KOPT-K1 (cell line): ENCODE results near the gene MEGF6.

Source experiments
- H3K27ac ChIP-seq: fragments of 200-600 bp; sonication (generic); 2 replicates; pipeline ENCODE4 v1.5.1; 2016; ENCODE audit warnings: antibody characterized with exemption, mild to moderate bottlenecking, low read depth, low read length; ENCODE audit not compliant: poor library complexity, severe bottlenecking
- H3K36me3 ChIP-seq: fragments of 200-600 bp; sonication (generic); 2 replicates; pipeline ENCODE4 v1.5.1; 2017; ENCODE audit warnings: antibody characterized with exemption, mild to moderate bottlenecking, low read length, moderate library complexity; ENCODE audit not compliant: insufficient read depth
- H3K9me3 ChIP-seq: fragments of 200-600 bp; sonication (generic); 2 replicates; pipeline ENCODE4 v1.5.1; 2017; ENCODE audit warnings: antibody characterized with exemption, low read length, mild to moderate bottlenecking; ENCODE audit not compliant: insufficient read depth, poor library complexity, severe bottlenecking

The MEGF6 gene

DNA sequence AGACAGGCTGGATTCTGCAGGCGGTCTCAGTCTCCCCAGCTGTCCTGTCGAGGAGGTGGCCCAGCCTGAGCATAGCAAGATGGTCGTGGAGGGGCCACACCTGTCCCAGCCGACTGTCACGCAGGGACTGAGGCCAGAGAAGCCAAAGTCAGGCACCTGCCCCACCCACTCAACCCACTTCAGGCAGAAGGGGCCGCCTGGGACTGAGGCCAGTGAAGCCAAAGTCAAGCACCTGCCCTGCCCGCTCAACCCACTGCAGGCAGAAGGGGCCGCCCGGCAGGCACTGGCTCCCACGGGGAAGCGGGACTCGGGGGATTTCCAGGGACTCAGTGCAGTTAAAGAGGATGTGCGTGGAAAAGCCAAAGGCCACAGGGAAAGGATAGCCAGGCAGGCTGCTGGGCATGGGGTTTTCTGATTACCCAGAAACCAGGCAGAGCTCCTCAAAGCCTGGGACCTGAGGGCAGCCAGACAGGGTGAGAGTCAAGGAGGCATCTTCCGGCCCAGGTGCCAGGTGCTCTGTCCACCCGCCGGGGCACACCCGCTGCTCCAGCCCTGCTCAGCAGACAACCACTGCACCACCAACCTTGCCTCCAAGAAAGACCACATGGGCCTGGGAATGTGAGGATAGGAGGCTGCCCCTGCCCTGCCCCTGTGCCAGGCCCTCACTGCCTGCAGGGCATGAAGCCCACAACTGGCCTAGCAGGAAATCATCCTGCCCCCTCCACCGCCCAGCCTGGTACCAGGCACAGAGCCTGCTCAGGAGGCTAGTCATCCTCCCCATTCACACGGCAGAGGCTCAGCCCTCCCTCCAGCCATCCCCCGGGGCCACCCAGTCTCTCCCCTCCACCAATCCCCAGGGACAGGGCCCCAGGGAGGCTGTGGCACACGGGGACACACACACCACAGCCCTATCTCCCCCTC is 41.0 kb downstream of the MEGF6 start:
- Histone ChIP-seq H3K9me3 (no peaks in the 10 kb centered on the region), H3K27ac (no peak overlapping the region), H3K36me3 (no peaks in the 10 kb centered on the region)

DNA sequence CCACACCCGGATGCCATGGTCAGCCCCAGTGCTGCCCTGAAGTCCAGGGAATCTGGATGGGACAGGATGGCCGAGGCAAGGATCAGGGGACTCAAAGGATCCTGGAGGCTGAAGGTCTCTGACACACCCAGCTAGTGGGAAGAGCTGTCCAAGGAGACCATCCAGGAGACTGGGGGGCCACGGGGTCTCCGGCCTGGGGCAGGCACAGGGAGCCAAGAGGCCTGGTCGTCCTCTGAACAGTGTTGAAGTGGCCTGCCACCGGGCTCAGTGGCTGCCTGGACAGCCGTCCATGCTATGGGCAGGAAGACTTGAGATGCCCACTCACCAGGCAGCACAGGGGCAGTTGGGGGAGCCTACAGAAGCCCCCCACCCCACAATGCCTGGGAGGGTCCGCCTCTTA is 41.9 kb downstream of the MEGF6 start:
- H3K9me3 ChIP-seq: no peaks in the 10 kb centered on the region
- no peak overlapping the region for H3K27ac ChIP-seq
- no peaks in the 10 kb centered on the region for H3K36me3 ChIP-seq

DNA sequence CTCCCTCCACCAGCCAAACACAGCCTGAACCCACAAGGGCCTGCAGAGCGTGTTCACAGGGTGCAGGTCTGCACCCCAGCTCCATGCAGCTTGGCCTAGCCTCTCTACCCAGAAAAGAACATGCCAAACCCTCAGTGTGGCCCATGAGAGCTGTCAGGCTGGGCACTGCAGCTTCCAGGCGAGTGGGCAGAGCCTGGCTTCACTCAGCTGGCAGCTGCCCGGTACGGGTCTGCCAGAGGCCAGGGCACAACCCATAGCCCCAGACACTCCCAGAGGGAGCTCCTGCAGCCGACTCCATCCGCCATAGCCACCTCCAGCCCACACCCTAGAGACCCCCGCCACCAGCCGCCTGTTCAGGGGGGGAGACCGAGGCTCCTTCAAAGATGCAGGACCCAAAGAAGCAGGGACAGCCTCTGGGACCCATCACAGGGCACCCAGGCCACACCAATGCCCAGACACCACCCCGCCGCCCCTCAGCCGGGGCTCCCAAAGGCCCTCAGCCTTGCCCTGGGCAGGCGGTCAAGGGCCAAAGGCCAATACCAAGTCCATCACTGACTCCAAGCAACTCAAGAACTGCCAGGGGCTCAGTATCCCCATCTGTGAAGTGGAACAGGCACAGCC is 42.4 kb downstream of the MEGF6 start:
- H3K27ac ChIP-seq: no peak overlapping the region
- H3K9me3 ChIP-seq: no peaks in the 10 kb centered on the region
- no peaks in the 10 kb centered on the region for H3K36me3 ChIP-seq

DNA sequence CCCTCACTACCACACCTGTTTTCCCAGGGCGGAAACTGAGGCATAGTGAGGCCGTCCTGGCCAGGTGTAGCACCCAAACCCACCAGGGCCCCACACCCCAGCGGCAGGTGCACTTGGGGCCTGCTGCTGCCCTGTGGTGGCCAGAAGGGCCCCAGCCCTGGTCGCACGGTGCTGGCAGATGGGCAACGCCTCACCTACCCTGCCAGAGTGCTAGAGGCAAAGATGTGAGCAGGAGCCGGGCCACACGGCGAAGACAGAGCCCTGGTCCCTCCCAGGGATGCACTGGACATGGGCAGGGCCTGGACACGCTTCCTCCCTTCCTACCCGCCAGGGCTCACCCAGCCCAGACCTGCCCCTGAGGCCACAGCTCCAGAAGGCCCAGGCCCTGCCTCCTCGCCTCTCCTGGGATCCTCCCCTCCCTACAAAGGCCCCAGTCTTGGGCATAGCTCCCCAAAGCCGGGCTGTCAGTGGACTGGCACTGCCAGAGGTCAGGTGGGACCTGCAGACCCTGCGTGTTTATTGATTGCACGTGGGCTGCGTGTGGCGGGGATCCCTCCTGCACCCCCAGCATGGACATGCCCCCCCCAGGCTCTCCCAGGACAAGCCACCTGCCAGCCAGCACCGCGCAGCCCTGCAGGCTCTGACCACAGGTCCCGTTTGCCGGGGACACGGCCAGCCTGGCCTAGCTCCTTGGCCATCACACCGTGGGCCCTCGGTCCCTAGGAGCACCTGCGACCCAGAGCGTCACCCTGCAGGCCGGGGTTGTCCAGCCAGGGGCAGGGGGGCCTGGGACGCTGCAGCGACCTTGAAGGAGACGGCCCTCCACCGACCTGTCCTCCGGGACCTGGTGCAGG is 44.1 kb downstream of the MEGF6 start:
- Histone ChIP-seq H3K36me3 (no peaks in the 10 kb centered on the region), H3K27ac (no peak overlapping the region), H3K9me3 (no peaks in the 10 kb centered on the region)

DNA sequence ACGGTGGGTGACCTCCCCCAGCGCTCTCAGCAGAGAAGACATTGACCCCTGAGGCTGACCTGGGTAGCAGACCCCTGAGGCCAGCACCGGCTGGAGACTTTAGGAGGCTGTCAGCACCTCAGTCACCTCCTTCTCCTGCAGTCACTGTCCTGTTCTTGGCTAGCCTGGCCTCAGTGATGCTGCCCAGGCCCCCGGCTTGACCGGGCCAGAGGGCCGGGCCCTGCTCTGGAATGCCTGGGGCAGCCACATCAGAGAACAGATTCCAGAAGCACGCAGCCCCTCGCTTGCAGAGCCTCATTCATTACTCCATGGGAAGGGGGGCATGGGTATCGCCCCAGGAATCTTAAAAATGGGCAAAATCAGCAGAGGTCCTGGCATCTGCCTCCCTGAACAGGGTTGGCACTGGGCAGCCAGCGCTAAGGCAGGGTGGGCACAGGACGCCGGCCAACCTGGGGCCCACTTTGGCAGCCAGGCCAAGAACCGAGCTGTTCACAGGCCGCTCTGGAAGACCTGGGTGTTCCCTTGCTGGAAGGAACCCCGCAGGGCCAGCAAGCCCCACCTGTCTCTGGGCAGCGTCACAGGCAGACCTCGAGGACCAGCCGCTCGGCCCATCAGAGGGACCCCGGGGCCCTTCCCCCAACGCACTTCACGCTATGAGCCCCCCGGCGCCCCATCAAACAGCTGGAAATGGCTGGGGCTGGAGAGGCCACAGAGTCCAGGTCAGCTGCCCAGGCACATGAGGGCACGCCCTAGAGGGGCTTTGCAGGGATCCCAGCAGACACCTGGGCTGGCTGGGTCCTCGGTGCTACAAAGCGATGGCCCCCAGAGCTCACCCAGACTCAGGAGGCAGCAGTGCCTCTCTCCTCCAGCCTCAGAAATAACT is 45.1 kb downstream of the MEGF6 start:
- no peak overlapping the region for H3K27ac ChIP-seq
- no peaks in the 10 kb centered on the region for H3K9me3 ChIP-seq
- no peaks in the 10 kb centered on the region for H3K36me3 ChIP-seq

DNA sequence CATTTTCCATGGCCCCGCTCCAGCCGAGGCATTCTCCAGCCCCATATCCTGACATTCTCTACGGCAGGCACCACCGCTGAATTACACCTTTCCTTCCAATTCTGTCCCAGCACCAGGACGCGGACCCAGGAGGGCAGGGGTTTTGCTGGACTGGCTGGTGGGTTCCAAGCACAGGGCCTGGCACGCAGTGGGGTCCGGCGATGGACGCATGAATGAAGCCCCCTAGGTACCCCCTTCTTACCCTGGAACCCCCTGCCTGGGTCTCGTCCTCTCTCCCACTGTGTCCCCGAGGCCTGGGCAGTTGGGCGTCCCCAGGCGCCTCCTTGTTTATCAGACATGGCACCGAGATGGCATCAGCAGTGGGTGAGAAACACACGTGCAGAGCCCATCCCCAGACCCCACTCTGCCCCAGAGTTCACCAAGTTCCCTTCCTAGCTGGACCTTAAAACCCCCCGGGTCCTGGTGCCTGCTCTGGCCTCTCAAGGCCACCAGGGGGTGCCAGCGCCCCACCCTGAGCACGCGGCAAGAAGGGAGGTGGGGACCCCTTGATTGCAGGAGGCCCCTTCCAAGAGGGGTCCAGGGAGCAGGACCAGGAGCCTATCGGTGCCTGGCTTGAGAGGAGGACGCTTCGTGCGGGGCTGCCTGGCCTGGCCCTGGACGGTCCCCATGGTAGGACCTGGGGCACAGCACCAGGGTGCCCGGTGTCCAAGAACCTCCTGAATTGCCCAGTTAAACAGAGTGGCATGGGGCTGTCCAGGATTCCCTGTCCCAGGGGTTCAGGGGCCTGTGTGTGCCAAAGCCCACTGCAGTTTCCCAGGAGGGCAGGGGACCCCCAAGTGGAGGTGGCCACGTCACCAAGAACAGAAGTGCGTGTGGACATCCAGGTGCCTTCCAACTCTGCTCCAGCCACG is 46.1 kb downstream of the MEGF6 start:
- H3K9me3 ChIP-seq: no peaks in the 10 kb centered on the region
- H3K27ac ChIP-seq: no peak overlapping the region
- H3K36me3 ChIP-seq: no peaks in the 10 kb centered on the region

DNA sequence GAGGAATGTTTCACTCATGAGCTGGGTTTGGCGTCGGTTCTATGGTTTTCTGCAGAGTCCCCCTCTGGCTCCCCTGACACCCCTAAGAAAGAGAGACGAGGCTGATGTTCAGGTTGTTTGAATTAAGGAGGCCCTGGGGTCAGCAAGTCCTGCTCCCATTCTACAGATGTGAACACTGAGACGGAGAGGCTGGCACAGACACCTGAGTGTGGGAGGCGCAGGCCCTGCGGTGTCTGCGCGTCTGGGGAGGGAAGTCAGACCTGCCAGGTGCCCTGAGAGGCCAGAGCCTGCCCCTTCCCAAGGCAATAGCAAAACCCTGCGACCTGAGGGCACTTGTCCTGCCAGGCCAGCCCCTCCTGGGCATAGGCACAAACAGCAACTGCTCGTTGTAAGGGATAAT is 47.7 kb downstream of the MEGF6 start:
- Histone ChIP-seq H3K36me3 (no peaks in the 10 kb centered on the region), H3K27ac (no peak overlapping the region), H3K9me3 (no peaks in the 10 kb centered on the region)

DNA sequence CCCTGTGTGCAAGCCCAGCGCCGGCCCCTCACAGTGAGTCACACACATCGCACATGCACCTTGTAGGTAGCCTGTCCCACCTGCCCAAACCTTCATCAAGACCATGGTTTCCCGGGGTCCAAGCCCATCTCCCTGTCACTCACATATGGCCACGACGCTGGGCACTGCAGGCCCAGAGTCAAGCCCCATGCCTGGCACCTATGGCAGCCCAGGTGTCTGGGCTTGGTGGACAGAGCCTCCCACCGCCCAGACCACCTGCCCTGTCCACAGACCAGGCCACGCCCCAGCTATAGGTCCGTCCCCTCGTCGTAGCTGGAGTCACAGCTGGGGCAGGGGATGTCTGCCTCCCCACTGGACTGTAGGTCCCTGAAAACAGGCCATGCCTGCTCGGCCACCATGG is 48.2 kb downstream of the MEGF6 start:
- H3K9me3 ChIP-seq: no peaks in the 10 kb centered on the region
- no peaks in the 10 kb centered on the region for H3K36me3 ChIP-seq
- H3K27ac ChIP-seq: no peak overlapping the region

DNA sequence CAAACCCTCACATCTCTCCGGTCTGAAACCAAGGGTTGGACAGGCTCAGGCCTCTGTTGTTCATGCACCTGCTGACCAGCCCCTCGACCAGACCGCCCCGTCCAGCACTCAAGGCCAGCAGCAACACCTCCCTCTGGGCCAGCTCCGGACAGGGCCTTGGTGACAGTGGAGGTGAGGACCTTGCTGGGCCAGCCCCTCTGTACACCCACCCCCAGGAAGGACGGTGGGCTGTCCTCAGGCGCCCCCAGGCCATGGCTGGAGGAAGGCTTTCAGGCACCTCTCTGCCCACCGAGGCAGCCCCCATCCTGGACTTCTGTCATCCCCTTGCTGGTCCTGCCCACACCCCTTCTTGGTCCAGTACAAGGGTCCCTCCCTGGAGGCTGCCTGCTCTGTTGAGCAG is 48.6 kb downstream of the MEGF6 start:
- Histone ChIP-seq H3K27ac (no peak overlapping the region), H3K36me3 (no peaks in the 10 kb centered on the region), H3K9me3 (no peaks in the 10 kb centered on the region)

DNA sequence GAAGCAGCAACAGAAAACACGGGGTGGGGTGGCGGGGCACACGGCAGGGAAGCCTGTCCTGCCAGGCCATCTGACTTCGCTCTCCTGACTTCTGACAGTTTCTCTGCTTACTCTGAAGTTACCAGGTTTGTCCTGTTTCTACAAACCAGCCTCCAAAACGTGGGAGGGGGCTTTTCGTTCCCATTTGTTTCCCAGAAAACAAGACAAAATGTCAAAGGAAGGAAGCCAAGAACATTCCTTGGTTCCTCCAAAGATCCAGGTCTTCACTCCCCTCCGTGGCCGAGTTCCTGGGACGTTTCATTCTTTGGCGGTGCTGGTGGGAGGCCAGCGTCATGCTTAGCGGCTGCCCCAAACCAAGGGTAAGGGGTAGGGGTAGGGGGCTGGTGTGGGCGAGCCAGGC is 49.6 kb downstream of the MEGF6 start:
- Histone ChIP-seq H3K27ac (no peak overlapping the region), H3K9me3 (no peaks in the 10 kb centered on the region), H3K36me3 (no peaks in the 10 kb centered on the region)

DNA sequence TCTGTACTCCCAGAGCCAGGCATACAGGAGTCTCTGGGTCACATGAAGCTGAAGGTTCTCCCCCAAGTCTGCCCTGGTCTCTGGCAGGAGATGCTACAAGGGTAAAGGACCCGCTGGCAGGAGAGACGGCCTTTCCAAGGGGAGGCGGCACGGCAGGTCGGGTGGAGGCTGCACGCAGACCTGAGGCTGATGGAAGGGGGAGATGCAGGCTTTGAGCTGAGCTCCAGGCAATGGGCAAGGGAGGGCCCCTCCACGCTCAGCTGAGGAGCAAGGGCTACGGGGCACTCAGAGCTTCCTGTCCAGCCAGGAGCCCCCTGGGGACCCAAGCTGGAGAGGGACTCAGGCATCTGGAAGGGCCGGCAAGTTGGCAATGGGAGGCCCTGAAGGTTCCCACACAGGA is 50.3 kb downstream of the MEGF6 start:
- Histone ChIP-seq H3K27ac (no peak overlapping the region), H3K36me3 (no peaks in the 10 kb centered on the region), H3K9me3 (no peaks in the 10 kb centered on the region)

DNA sequence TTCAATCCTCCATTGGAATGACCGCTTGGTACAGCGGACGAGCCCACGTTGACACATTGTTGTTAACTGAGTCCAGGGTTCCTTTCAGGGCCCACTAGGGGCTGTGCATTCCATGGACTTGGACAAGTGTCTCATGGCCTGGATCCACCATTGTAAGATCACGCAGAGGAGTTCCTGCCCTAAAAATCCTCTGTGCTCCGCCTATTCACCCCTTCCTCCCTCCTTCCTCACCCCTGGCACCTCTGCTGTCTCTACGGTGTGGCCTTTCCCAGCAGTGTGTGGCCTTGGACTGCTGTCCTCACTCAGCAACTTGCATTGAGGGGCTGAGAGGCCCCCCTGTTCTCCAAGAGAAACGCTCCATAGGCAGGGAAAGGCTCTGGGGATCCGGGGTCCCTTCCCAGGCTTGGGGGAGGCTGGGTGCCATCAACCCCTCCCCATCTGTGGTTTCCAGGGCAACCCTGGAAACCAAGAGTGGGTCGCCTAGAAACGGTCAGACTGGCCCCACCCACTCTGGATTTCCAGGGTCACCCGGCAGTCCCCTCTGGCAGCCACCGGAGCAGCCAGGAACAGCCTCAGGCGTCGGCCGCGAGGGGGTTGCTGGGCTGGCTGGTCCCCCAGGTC is 50.9 kb downstream of the MEGF6 start:
- H3K9me3 ChIP-seq: no peaks in the 10 kb centered on the region
- H3K36me3 ChIP-seq: no peaks in the 10 kb centered on the region
- no peak overlapping the region for H3K27ac ChIP-seq

DNA sequence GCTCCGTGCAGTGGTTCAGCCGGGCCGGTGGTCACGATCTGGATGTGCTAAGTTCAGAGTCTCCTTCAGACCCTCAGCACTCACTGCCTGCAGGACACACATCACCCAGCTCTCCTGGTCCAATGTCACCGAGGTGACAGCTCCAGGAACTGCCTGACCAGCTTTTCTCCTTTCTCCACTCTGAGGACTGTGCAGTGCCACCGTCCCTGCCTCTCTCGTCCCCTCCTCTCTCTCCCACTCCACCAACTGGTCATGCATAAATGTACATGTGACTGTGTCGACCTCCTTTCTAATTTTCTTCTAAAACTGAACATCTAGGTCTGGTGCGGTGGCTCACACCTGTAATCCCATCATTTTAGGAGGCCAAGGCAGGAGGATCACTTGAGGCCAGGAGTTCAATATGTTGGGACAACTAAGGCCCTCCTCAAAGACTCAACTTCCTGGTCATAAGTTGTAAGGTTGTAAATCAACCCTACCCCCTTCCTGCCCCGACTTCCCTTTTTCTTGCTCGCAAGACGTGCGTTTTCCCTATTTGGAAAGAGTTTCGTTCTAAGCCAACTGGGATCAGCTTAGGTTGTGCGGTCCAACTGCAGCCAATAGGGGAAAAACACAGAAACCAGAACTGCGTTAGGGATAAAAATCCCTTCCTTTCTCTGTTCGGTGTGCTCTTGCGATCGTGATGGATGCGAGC is 53.1 kb downstream of the MEGF6 start:
- H3K9me3 ChIP-seq: no peaks in the 10 kb centered on the region
- no peak overlapping the region for H3K27ac ChIP-seq
- no peaks in the 10 kb centered on the region for H3K36me3 ChIP-seq
